RKO (cell line): ENCODE measurements around the gene CLTCL1.
"Not testable (repeated sequence)": the region's sequence is repeated elsewhere in the genome, so short reads cannot be mapped to it uniquely, and the experiment has no call there.

ENCODE experiments used
- DNase-seq: peaks from one replicate; pipeline ENCODE4 v3.0.0-alpha.2; 2016; ENCODE audit warnings: low spot score

Gene CLTCL1

DNA sequence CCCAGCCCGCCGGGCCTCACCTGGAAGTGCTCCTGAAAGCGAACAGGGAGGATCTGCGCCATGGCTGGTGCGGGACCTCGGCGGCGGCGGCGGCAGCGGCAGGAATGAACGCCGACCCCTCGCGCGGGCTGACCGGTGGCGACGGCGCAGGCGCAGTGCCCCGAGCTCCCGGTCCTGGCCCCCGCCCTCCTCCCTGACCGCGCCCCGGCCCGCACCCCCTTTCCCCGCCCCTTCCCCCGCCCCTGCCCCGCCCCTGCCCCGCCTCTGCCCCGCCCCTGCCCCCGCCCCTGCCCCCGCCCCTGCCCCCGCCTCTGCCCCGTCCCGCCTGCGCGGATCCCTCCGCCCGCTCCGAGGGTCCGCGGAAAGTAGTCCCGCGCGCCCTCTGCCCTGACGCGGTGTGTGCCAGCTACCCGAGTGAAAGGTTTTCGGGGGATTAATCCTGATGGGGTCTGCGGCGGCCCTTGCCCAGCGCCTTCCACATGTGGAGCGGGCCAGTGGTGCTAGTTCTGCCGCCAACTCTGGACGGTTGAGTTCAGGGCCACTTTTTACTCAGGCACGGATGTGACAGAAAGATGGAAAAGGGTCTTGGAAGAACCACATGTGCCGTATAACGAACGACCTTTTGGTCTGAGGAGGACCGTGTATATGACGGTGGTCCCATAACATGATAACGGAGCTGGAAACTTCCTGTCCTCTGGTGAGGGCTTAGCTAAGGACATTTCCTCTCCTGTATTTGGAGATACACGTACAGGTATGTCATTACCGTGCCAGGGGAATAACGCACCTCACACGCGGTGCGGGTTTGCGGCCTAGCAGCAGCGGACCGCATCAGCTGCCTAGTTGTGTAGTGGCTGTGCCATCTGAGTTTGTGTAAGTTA lies at the start of gene CLTCL1:
TSS of gene CLTCL1 (minus strand) at position 140 of the 878 bp plus-strand sequence. CDS start at position 62, 78 bp downstream.
- peak; percentile 77 for DNase-seq

DNA sequence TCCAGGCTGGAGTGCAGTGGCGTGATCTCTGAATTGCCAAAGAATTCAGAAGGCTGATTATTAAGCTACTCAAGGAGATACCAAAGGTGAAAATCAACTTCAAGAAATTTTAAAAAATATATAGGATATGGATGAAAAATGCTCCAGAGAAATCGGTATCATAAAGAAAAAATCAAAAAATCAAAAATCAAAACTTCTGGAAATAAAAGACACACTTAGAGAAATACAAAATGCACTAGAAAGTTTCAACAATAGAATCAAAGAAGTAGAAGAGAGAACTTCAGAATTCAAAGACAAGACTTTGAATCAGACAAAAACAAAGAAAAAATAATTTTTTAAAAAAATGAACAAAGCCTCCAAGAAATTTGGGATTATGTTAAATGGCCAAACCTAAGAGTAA lies 45.6 kb upstream of the CLTCL1 start:
- no peak for DNase-seq

DNA sequence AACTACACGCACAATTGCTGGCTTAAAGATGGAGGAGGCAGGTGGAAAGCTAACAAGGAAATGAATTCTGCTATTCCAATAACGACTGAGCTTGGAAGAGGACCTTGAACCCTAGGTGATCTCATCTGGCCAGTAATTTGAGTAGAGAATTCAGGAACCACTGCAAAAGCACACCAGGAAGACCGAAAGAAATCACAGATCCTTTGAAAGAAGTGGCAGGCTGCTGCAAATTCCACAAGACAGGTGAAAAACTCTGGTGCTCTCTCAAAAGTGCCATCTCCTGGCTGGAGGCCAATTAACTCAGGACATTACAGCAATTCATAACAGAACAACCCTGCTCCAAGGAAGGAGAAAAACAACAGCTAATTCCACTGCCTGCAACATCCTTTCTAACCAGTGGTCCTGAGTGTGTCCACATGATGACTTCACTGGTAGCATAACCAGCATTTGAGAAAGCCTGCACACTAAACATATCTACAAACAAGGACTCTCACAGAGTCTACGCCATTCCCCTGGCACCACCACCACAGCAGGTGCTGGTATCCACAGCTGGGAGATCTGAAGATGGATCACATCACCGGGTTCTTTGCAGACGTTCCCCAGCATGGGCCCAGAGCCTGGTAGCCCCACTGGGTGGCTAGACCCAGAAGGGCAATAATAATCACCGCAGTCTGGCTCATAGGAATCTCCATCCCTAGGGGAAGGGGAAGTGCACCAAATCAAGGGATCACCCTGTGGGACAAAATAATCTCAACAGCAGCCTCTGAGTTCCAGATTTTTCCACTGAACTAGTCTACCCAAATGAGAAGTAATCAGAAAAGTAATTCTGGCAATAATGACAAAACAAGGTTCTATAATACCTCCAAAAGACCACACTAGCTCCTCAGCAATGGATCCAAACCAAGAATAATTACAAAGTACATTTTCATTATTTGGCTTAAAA lies 44.9 kb upstream of the CLTCL1 start:
- DNase-seq: no peak

DNA sequence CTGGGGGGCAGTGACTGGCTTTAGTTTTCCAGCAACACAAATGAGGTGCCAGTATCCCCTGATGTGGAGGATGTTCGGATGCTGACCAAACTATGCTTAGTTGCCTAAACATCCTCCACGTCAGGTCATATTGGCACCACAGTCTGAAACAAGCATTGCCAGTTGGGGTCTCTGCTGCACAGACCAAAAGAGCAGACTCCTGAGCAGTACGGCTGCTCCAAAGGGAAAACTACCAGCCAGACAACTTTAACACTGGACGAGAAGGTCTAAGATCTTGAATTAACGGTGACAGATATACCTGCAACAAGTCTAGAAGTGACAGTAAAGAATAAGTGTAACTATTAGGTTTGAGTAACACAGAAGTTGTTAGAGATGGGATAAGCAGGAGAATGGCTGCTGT lies 40.5 kb upstream of the CLTCL1 start:
- no peak for DNase-seq

DNA sequence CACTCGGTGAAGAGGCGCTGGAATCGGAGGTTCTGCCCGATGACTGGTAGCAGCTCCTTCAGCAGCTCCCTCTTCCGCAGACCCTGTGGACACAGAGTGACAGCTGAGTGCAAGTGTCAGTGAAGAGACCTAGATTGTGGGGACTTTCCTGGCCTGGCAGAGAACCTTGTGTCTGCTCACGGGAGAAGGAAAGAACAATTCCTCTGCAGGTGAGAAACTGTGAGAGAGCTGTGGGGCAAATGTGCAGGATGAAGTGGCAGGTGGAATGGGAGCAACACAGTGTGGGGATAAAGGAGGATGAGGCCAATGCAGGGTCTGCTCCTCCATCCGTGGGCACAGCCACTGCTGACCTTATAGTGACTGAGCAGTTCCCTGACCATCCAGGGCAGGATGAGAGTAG lies 40.0 kb upstream of the CLTCL1 start:
- no peak for DNase-seq

DNA sequence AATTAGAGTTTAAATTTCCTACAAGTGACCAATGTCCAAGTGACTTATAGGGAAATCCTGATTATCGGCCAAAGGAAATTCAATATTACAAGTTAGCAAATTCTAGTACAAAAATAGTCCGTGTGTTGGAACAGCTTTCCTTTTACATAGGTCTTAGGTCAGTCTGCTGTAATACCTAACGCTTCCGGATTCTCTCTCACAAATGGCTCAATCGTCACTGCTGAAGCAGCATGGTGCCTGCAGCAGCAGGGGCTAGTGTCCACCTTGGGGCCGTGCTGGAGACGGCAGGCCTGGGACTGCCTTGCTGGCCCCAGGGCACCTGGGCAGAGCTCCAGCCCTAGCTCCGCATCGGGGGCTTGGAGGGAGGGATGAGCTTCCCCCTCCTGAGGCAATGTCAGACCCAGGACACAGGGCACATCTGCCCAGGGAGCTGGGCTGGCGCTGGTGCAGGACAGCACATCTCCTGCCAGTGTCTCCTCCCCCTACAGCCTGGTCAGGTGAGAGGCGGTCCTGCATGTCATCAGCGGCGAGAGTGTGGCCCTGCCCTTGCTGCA lies 39.4 kb upstream of the CLTCL1 start:
- no peak for DNase-seq

DNA sequence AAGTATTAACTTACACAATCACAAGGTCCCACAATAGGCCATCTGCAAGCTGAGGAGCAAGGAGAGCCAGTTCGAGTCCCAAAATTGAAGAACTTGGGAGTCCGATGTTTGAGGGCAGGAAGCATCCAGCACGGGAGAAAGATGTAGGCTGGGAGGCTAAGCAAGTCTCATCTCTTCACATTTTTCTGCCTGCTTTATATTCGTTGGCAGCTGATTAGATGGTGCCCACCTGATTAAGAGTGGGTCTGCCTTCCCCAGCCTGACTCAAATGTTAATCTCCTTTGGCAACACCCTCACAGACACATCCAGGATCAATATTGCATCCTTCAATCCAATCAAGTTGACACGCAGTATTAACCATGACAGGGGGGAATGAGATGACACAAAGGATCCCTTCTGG lies 38.7 kb upstream of the CLTCL1 start:
- DNase-seq: not testable (repeated sequence)

DNA sequence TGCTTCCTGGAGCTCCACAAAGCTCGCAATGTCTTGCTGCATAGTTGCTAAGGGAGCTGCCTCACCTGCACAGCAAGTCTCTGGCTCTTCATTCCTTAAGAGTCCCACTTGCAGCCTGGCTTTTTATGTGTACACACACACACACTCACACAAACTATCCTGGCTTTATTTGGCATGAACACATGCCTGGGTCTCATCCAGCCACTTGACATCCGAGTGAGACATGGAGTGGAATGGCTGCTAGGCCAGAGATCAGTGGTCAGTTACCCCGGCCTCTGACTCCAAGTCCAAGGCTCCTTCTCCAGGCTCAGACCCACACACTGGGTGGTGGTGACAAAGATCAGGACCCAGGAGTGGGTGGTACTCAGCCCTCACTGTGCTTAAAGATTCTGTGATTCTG lies 37.9 kb upstream of the CLTCL1 start:
- no peak for DNase-seq

DNA sequence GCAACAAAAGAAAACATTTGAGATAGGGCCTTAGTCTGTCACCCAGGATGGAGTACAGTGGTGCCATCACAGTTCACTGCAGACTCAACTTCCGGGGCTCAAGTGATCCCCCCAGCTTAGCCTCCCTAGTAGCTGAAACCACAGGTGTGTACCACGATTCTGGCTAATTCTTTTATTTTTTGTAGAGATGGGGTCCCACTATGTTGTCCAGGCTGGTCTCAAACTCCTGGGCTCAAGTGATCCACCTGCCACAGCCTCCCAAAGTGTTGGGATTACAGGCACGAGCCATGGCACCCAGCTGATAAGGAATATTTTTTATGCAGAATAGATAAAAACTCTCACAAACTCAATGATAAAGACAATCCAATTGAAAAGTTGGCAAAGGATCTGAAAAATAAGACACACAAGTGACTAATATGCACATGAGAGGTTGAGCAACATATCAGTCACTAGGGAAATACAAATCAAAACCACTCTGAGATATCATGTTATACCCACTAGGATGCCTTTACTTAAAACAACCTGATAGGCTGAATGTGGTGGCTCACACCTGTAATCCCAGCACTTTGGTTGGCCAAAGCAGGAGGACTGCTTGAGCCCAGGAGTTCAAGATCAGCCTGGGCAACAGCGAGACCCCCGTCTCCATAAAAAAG lies 33.9 kb upstream of the CLTCL1 start:
- peak; percentile 77 for DNase-seq

DNA sequence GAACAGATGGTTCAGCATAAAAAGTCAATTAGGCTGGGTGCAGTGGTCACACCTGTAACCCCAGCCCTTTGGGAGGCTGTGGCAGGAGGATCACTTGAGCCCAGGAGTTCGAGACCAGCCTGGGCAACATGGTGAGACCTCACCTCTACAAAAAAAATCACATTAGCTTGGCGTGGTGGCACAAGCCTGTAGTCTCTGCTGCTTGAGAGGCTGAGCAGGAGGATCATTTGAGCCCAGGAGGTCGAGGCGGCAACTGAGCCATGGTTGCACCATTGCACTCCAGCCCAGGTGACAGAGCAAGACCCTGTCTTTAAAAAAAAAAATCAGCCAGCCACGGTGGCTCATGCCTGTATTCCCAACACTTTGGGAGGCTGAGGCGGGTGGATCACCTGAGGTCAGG lies 31.9 kb upstream of the CLTCL1 start:
- not testable (repeated sequence) for DNase-seq

DNA sequence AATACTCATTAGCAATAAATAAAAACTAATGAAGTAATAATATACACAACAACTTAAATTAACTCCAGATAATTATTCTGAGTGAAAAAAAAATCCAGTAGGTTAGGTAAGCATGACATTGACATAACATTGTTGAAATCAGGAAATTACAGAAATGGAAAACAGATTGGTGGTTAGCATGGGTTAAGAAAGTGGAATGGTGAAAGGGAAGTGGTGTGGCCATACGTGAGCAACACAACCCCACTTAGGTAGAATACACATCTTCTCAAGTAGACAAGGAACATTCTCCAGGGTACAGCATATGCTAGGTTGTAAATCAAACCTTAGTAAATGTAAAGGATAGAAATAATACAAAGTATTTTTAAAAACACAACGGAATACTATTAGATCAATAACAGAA lies 30.2 kb upstream of the CLTCL1 start:
- DNase-seq: no peak

DNA sequence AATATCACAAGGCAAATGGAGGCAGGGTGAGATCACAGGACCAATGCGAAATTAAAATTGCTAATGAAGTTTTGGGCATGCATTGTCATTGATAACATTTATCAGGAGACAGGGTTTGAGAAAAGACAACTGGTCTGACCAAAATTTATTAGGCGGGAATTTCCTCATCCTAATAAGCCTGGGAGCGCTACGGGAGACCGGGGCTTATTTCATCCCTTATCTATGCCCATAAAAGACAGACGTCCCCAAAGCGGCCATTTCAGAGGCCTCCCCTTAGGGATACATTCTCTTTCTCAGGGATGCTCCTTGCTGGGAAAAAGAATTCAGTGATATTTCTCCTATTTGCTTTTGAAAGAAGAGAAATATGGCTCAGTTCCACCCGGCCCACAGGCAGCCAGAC lies 28.6 kb upstream of the CLTCL1 start:
- DNase-seq: not testable (repeated sequence)

DNA sequence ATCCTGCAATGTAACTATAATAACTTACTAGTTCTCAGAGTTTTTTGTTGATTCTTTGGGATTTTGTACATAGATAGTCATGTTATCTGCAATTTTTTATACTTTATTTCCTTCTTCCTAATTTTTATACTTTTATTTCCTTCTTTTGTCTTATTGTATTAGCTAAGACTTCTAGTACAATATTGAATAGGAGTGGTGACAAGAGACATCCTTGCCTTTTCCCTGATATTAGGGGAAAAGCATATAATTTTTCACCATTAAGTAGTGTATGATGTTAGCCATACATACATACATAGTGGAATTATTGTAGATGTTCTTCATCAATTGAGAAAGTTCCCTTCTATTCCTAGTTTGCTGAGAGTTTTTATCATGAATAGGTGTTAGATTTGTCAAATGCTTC lies 27.8 kb upstream of the CLTCL1 start:
- DNase-seq: no peak

DNA sequence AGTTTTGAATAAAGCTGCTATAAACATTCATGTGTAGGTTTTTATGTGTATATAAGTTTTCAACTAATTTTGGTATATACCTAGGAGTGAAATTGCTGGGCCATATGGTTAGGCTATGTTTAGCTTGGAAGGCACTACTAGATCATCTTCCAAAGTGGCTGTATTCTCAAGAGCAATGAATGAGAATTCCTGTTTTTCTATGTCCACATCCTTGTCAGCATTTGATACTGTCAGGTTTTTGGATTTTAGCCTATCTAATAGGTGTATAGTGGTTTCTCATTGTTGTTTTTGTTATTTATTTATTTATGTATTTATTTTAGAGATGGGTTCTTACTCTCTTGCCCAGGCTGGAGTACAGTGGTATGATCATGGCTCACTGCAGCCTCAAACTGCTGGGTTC lies 26.3 kb upstream of the CLTCL1 start:
- DNase-seq: no peak

DNA sequence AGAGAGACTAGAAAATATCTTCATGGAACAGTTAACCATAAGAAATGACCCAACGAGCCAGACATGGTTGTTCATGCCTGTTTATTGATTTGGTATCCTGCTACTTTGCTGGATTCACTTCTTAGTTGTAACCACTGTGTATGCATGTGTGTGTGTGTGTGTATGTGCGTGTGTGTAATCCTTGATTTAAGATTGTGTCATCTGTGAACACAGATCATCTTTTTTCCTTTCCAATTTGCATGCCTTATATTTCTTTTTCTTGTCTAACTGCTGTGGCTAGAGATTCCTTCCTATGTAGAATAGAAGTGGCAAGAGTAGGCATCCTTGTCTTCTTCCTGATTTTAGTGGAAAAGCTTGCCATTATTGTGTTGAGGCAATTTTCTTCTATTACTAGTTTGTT lies 16.4 kb upstream of the CLTCL1 start:
- DNase-seq: no peak

DNA sequence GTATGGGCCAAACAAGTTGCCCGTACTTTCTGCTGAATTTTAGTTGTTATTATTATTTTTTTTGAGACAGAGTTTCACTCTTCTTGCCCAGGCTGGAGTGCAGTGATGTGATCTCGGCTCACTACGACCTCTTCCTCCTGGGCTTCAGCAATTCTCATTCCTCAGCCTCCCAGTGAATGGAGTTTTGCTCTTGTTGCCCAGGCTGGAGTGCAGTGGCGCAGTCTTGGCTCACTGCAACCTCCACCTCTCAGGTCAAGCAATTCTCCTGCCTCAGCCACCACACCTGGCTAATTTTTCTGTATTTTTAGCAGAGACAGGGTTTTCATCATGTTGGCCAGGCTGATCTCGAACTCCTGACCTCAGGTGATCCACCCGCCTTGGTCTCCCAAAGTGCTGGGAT lies 15.0 kb upstream of the CLTCL1 start:
- DNase-seq: not testable (repeated sequence)

DNA sequence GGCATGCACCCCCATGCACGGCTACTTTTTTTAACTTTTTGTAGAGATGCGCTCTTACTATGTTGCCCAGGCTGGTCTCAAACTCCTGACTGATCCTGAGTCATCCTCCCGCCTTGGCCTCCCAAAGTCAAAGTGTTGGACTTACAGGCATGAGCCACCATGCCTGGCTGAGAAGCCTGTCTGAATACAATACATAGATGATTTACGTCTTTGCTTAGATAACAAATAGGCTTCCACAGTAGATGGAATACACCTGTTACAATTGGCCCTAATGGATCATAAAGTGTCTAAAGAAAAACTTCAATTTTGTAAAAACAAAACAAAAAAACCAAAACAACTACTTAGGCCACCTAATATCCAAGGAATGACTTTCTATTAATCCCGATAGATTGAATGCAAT lies 13.0 kb upstream of the CLTCL1 start:
- DNase-seq: no peak

DNA sequence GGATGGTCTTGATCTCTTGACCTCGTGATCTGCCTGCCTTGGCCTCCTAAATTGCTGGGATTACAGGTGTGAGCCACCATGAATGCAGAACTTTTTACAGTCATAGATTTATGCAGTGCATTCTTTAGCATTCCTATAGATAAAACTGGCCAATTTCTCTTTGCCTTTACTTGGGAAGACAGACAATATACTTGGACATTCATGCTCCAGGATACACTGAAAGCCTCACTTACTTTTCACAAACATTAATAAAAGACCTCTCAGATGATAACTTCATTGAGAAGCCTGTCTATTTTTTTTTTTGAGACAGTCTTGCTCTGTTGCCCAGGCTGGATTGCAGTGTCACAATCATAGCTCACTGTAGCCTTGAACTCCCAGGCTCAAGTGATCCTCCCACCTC lies 12.3 kb upstream of the CLTCL1 start:
- no peak for DNase-seq

DNA sequence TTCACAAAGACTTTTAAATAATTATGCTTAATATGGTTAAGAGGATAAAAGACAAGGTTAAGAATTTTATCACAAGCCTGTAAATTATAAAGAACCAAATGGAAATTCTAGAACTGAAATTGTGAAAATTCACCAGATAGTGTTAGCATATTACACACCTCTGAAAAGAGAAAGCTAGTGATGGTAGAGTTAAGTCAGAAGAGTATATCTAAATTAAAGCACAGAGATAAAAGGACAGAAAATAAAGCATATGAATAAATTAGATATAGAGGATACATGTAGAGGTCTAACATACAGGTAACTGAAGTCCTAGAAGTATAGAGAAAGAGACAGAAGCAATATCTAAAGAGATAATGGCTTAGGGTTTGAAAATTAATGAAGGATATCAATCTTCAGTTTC lies 4.2 kb upstream of the CLTCL1 start:
- no peak for DNase-seq

DNA sequence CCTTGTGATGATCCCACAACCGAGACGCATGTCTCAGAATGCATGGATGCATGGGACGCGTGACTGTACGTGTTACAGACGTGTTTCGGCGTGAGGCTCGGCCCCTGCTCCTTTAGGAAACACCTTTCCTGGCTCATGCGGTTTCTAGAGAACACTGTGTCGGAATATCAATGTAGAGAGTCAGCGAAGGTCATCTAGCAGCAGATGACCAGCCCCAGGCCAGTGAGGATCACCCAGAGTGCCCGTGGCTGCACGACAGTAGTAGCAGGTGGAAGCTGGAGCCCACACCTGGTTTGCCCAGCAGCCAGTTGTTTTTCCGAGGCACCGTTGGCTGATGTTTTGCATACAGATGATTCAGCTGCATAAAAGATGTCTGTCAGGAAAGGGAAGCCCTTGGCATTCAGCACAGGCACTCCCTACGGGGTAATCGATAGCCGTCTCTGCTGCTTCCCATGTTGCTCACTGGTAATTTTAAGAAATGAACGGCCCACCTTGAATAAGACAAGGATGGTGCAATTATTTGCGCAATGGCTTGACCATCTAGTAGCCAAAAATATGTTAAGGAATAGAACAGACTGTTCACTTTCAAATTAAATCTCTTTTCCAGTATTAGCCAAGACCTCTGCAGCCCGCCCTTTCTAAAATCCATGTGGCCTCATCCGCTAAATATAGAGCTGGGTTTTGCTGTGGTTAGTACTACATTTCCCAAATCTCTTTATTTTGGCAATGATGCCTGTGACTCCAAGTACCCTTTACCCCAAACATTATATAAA lies 1.1 kb upstream of the CLTCL1 start:
- DNase-seq: no peak

DNA sequence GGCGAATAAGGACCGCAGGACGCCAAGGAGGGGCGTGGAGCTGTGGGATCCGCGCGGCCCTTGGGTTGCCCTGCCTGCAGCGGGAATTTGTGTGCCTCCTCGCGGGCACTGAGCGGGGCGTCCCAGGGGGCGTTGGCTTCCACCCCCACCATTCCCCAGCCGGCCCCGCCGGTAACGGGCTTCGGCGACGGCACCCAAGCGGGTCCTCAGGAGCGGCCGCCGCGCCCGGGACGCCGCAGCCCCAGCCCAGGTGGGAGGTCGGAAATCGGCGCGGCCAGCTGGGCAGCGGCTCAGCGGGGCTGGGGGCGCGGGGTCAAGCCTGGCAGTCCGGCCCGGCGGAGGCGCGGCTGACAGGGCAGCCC lies 320 bp downstream of the CLTCL1 start:
- DNase-seq: peak; percentile 54
